K562 (cell line): ENCODE data around the gene GP2. TPM values are rescaled to one million over a fixed set of nuclear protein-coding genes. Genes with fewer than 3 reads are reported as not detected.

Source experiments
- ATAC-seq: fragments of 200-7000 bp; cut with Tn5 transposase; 3 replicates; pipeline ENCODE4 v1.9.1; 2020; ENCODE audit warnings: moderate library complexity
- BruUV-seq: library from RNA; stranded (reverse); fragments of 400-500 nt; replicated peaks from 2 replicates; lab custom pipeline; 2021; lab: Mats Ljungman, UMichigan
- CTCF ChIA-PET: fragments of 300-600 bp; formaldehyde crosslinking; extraction: SDS; loops from one replicate; lab custom pipeline; 2021; ENCODE audit warnings: low intra/inter-chr PET ratio; lab: Yijun Ruan, JAX
- POLR2A ChIA-PET: fragments of 300-600, 350-650 bp; sonication (Branson Sonifier 250); formaldehyde crosslinking; extraction: SDS; loops from one replicate; lab custom pipeline; 2021; ENCODE audit warnings: antibody characterized with exemption, inconsistent platforms; lab: Yijun Ruan, JAX
- DNase-seq, 4 experiments: peaks; one replicate each; pipeline versions ENCODE4 v3.0.0 to v3.0.0-alpha.2; 2011 to 2018; ENCODE audit warnings: low spot score in 3 of 4, mixed read lengths in 3 of 4; ENCODE audit errors: extremely low read depth in 1 of 4
- FAIRE-seq: peaks from 2 replicates; lab custom pipeline; 2011; peaks lifted over from hg19 to GRCh38; lab: Jason Lieb, UNC
- H2AFZ ChIP-seq: 2 replicates; pipeline ENCODE4 v1.6.0; 2011; ENCODE audit warnings: low read depth, low read length, control low read depth, inconsistent platforms
- H3K27ac ChIP-seq: fragments of 200-600 bp; 3 replicates; pipeline ENCODE4 v1.8.0; 2011; ENCODE audit warnings: low read depth, mild to moderate bottlenecking, control low read depth, inconsistent platforms, low read length, moderate library complexity, mixed read lengths; ENCODE audit errors: extremely low read depth
- H3K27me3 ChIP-seq, 2 experiments: fragments of 300-600 bp in 1 of 2; 2 replicates in 1 of 2; 3 replicates in 1 of 2; pipeline versions ENCODE4 v1.6.0 to v1.8.0; 2011; ENCODE audit warnings: inconsistent platforms in 2 of 2, low read length in 2 of 2, mild to moderate bottlenecking in 1 of 2, mixed read lengths in 1 of 2, moderate library complexity in 1 of 2; ENCODE audit not compliant: control insufficient read depth in 2 of 2, insufficient read depth in 2 of 2
- H3K36me3 ChIP-seq: fragments of 300-600 bp; 3 replicates; pipeline ENCODE4 v1.8.0; 2011; ENCODE audit warnings: mild to moderate bottlenecking, low read length, inconsistent platforms; ENCODE audit not compliant: control insufficient read depth, insufficient read depth
- H3K4me1 ChIP-seq, 2 experiments: fragments of 200-600 bp in 1 of 2; replicated peaks in 1 of 2; 2 replicates in 1 of 2; 3 replicates in 1 of 2; pipeline versions ENCODE4 v1.5.1 to v1.8.0; 2011; ENCODE audit warnings: inconsistent platforms in 2 of 2, low read length in 2 of 2, mild to moderate bottlenecking in 1 of 2, mixed read lengths in 1 of 2, moderate library complexity in 1 of 2; ENCODE audit not compliant: control insufficient read depth in 2 of 2, insufficient read depth in 2 of 2
- H3K4me2 ChIP-seq: 2 replicates; pipeline ENCODE4 v1.6.1; 2011; ENCODE audit warnings: low read length, control low read depth, inconsistent platforms, mixed read lengths; ENCODE audit not compliant: insufficient read depth
- H3K4me3 ChIP-seq: fragments of 200-600 bp; sonication (generic), shearing (Covaris generic); 2 replicates; pipeline ENCODE4 v1.5.1; 2016; ENCODE audit warnings: control low read depth, inconsistent platforms
- H3K79me2 ChIP-seq: fragments of 200-600 bp; 3 replicates; pipeline ENCODE4 v1.8.0; 2011; ENCODE audit warnings: low read length, inconsistent platforms; ENCODE audit not compliant: control insufficient read depth, insufficient read depth
- H3K9ac ChIP-seq, 2 experiments: 2 replicates each; pipeline versions ENCODE4 v1.6.0 to v1.6.1; 2011; ENCODE audit warnings: low read depth in 2 of 2, low read length in 2 of 2, control low read depth in 1 of 2, inconsistent platforms in 1 of 2, mild to moderate bottlenecking in 1 of 2, mixed read lengths in 1 of 2; ENCODE audit not compliant: insufficient read depth in 1 of 2
- H3K9me1 ChIP-seq: one replicate; pipeline ENCODE4 v1.6.0; 2011; ENCODE audit warnings: inconsistent platforms, mild to moderate bottlenecking, low read length, moderate library complexity; ENCODE audit not compliant: control insufficient read depth, insufficient read depth
- H3K9me3 ChIP-seq: replicated peaks from 2 replicates; pipeline ENCODE4 v1.5.1; 2011; ENCODE audit warnings: low read depth, low read length, inconsistent platforms; ENCODE audit not compliant: control insufficient read depth, insufficient read depth
- H4K20me1 ChIP-seq: replicated peaks from 2 replicates; pipeline ENCODE4 v1.6.1; 2011; ENCODE audit warnings: low read length, inconsistent platforms, mixed read lengths; ENCODE audit not compliant: control insufficient read depth, insufficient read depth
- ARNT ChIP-seq, 2 experiments: fragments of 450-650 bp; IDR thresholded peaks; 2 replicates each; pipeline ENCODE4 v1.6.1; 2016; ENCODE audit warnings: mild to moderate bottlenecking in 1 of 2
- ATF7 ChIP-seq: fragments of 450-650 bp; IDR thresholded peaks from 2 replicates; pipeline ENCODE4 v1.7.1; 2014; ENCODE audit warnings: mild to moderate bottlenecking, moderate library complexity
- BRD4 ChIP-seq: fragments of 200-600 bp; sonication (generic); IDR thresholded peaks from 2 replicates; pipeline ENCODE4 v1.6.1; 2017; ENCODE audit warnings: inconsistent platforms
- IRF2 ChIP-seq: sonication (generic); formaldehyde crosslinking; IDR thresholded peaks from 2 replicates; pipeline ENCODE4 v1.8.1; 2022; ENCODE audit warnings: mild to moderate bottlenecking, missing genetic modification reagents
- MTF1 ChIP-seq: fragments of 250-450 bp; sonication (Bioruptor Pico); IDR thresholded peaks from 2 replicates; pipeline ENCODE4 v1.9.0; 2021; ENCODE audit warnings: moderate library complexity, mild to moderate bottlenecking, inconsistent platforms, borderline replicate concordance
- NR1H2 ChIP-seq: sonication (generic); formaldehyde crosslinking; IDR thresholded peaks from 2 replicates; pipeline ENCODE4 v1.4.0; 2020; ENCODE audit warnings: mild to moderate bottlenecking, missing genetic modification reagents
- SMARCE1 ChIP-seq: fragments of 450-650 bp; IDR thresholded peaks from 2 replicates; pipeline ENCODE4 v1.7.1; 2016; ENCODE audit warnings: mild to moderate bottlenecking
- U2AF1 ChIP-seq: fragments of 200-400 bp; formaldehyde crosslinking; optimal IDR thresholded peaks from 2 replicates; pipeline ENCODE3; 2017; ENCODE audit warnings: mild to moderate bottlenecking, low read depth, low read length, moderate library complexity
- ZNF507 ChIP-seq: conservative IDR thresholded peaks from 2 replicates; pipeline ENCODE4 v1.6.1; 2017; ENCODE audit warnings: missing genetic modification characterization, missing compliant biosample characterization
- ZNF764 ChIP-seq: fragments of 250-450 bp; sonication (Bioruptor Pico); IDR thresholded peaks from 2 replicates; pipeline ENCODE4 v1.4.0; 2020; ENCODE audit warnings: low read depth, mild to moderate bottlenecking, moderate library complexity
- WGBS: fragments of 100-300 bp; shearing (Covaris generic); methylation state at CpG from one replicate; pipeline ENCODE4 v1.1.6; 2016; ENCODE audit warnings: low coverage, mixed read lengths; ENCODE audit not compliant: insufficient coverage; ENCODE audit errors: missing lambda C conversion rate; 5-methylcytosine and 5-hydroxymethylcytosine counted together
- in situ Hi-C: fragments of 300-500 bp; cut with MboI; formaldehyde crosslinking; loops from 4 replicates; pipeline ENCODE4 v1.15.0; 2018; ENCODE audit warnings: inconsistent platforms, mixed read lengths
- intact Hi-C: fragments of 100-400 bp; cut with micrococcal nuclease; formaldehyde crosslinking; loops from 2 replicates; pipeline ENCODE4 v1.14.2; 2022
- polyA plus RNA-seq, 8 experiments: library from polyadenylated mRNA; depleted of rRNA in 4 of 8; stranded (reverse) in 5 of 8; unstranded in 3 of 8; fragments of >200 nt; fragmentation: Nextera tagmentation in 2 of 8; fragmentation: Illumina TruSeq in 1 of 8; extraction: Ambion mirVana in 2 of 8; extraction: Trizol in 1 of 8; gene quantifications; 2 replicates each; pipeline versions ENCODE4 v1.2.1 to v1.2.3, GENCODE V29; 2011 to 2014; ENCODE audit warnings: inconsistent platforms in 1 of 8, missing spikeins in 1 of 8
- total RNA-seq, 7 experiments: library from RNA; depleted of rRNA in 6 of 7; stranded (reverse); fragments of >200 nt in 6 of 7; fragmentation: Illumina TruSeq in 2 of 7; extraction: Trizol in 2 of 7; gene quantifications; 2 replicates each; pipeline versions ENCODE4 v1.2.1 to v1.2.3, GENCODE V29; 2011 to 2021; ENCODE audit warnings: low replicate concordance in 1 of 7
- TF ChIP-seq, protein P1 (sequence below): IDR thresholded peaks from 2 replicates; pipeline ENCODE4 v1.6.1; 2014; ENCODE audit warnings: antibody characterized with exemption
- TF ChIP-seq, protein P2 (sequence below): fragments of 150-350 bp; IDR thresholded peaks from 2 replicates; pipeline ENCODE4 v1.6.1; 2014; ENCODE audit warnings: low read depth, mild to moderate bottlenecking, low read length, borderline replicate concordance
- TF ChIP-seq, protein P3 (sequence below): sonication (generic); formaldehyde crosslinking; IDR thresholded peaks from 2 replicates; pipeline ENCODE4 v1.8.0; 2023; ENCODE audit warnings: missing genetic modification reagents, mild to moderate bottlenecking, borderline replicate concordance

Gene GP2
- total and polyA plus RNA-seq, 9 of the 15 experiments (the other 6 are each of a cell fraction or from before 2014, with no cell fraction given), result 5.9 TPM; not detected in 8

DNA sequence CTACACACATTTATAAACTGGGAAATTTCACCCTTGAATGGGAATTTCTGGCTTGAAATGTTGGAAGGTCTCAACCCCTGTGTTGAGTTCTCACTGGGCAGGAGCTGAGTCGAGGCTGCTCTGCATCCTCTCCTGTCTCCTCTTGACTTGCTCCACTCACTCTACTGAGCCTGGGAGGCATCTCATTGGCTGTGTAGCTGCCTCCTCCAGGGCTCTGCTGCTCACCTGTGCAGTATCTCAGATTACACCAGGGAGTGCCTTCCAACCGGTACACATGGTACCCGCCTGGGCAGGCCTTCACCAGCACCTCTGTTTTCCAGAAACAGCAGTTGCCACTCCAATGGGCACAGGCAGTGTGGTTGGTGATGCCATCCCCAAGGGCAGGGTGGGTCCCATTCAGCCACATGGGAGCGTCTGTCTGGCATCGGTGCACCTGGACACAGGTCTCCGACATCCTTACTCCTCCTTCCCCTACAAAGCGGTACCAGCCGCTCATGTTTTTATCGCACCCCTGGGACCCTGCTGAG is 3.7 kb downstream of the GP2 start:
- Histone ChIP-seq H3K4me3 (no peak overlapping the region), H3K4me1 (no peaks in the 10 kb centered on the region), H3K36me3 (no peaks in the 10 kb centered on the region), H3K79me2 (no peaks in the 10 kb centered on the region), H4K20me1 (no peaks in the 10 kb centered on the region), H3K9me1 (no peaks in the 10 kb centered on the region), H3K4me2 (no peak overlapping the region), H3K27me3 (peaks cover 0 to 12% of the 10 kb centered on the region in 2 experiments; a peak in 2 of 5 replicates), H3K9me3 (no peaks in the 10 kb centered on the region), H3K9ac (peak overlapping the region in 1 of 2 experiments; percentile 19; a peak in 1 of 4 replicates), H2AFZ (no peak overlapping the region), H3K27ac (no peak overlapping the region)
- 0% methylated on average over 9 of the region's 9 CpGs for WGBS
- FAIRE-seq, result no peak
- POLR2A ChIA-PET, result interaction anchor here (0.8 kb wide), 1 partner anchor 71 kb away, joined by 3 read pairs; no protein-coding TSS in a partner anchor
- no peak for ATAC-seq
- DNase-seq, result no peak
- intact Hi-C loops (no loop called here), in situ Hi-C loops (no loop called here)
- no TSS peak for BruUV-seq
- CTCF ChIA-PET, result no interaction called here
- TF ChIP-seq ZNF764 (CRISPR knock-in tag) (no peak), NR1H2 (CRISPR knock-in tag) (no peak), U2AF1 (no peak), IRF2 (CRISPR knock-in tag) (no peak), ATF7 (no peak), MTF1 (CRISPR knock-in tag) (no peak), SMARCE1 (no peak), ZNF507 (tag) (no peak), ARNT (IDR thresholded peaks at IDR 0.05) (no peak), BRD4 (no peak)
- TF ChIP-seq, protein P1, sequence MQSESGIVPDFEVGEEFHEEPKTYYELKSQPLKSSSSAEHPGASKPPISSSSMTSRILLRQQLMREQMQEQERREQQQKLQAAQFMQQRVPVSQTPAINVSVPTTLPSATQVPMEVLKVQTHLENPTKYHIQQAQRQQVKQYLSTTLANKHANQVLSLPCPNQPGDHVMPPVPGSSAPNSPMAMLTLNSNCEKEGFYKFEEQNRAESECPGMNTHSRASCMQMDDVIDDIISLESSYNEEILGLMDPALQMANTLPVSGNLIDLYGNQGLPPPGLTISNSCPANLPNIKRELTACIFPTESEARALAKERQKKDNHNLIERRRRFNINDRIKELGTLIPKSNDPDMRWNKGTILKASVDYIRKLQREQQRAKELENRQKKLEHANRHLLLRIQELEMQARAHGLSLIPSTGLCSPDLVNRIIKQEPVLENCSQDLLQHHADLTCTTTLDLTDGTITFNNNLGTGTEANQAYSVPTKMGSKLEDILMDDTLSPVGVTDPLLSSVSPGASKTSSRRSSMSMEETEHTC, result no peak
- TF ChIP-seq, protein P2, sequence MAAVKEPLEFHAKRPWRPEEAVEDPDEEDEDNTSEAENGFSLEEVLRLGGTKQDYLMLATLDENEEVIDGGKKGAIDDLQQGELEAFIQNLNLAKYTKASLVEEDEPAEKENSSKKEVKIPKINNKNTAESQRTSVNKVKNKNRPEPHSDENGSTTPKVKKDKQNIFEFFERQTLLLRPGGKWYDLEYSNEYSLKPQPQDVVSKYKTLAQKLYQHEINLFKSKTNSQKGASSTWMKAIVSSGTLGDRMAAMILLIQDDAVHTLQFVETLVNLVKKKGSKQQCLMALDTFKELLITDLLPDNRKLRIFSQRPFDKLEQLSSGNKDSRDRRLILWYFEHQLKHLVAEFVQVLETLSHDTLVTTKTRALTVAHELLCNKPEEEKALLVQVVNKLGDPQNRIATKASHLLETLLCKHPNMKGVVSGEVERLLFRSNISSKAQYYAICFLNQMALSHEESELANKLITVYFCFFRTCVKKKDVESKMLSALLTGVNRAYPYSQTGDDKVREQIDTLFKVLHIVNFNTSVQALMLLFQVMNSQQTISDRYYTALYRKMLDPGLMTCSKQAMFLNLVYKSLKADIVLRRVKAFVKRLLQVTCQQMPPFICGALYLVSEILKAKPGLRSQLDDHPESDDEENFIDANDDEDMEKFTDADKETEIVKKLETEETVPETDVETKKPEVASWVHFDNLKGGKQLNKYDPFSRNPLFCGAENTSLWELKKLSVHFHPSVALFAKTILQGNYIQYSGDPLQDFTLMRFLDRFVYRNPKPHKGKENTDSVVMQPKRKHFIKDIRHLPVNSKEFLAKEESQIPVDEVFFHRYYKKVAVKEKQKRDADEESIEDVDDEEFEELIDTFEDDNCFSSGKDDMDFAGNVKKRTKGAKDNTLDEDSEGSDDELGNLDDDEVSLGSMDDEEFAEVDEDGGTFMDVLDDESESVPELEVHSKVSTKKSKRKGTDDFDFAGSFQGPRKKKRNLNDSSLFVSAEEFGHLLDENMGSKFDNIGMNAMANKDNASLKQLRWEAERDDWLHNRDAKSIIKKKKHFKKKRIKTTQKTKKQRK, result no peak
- TF ChIP-seq, protein P3, sequence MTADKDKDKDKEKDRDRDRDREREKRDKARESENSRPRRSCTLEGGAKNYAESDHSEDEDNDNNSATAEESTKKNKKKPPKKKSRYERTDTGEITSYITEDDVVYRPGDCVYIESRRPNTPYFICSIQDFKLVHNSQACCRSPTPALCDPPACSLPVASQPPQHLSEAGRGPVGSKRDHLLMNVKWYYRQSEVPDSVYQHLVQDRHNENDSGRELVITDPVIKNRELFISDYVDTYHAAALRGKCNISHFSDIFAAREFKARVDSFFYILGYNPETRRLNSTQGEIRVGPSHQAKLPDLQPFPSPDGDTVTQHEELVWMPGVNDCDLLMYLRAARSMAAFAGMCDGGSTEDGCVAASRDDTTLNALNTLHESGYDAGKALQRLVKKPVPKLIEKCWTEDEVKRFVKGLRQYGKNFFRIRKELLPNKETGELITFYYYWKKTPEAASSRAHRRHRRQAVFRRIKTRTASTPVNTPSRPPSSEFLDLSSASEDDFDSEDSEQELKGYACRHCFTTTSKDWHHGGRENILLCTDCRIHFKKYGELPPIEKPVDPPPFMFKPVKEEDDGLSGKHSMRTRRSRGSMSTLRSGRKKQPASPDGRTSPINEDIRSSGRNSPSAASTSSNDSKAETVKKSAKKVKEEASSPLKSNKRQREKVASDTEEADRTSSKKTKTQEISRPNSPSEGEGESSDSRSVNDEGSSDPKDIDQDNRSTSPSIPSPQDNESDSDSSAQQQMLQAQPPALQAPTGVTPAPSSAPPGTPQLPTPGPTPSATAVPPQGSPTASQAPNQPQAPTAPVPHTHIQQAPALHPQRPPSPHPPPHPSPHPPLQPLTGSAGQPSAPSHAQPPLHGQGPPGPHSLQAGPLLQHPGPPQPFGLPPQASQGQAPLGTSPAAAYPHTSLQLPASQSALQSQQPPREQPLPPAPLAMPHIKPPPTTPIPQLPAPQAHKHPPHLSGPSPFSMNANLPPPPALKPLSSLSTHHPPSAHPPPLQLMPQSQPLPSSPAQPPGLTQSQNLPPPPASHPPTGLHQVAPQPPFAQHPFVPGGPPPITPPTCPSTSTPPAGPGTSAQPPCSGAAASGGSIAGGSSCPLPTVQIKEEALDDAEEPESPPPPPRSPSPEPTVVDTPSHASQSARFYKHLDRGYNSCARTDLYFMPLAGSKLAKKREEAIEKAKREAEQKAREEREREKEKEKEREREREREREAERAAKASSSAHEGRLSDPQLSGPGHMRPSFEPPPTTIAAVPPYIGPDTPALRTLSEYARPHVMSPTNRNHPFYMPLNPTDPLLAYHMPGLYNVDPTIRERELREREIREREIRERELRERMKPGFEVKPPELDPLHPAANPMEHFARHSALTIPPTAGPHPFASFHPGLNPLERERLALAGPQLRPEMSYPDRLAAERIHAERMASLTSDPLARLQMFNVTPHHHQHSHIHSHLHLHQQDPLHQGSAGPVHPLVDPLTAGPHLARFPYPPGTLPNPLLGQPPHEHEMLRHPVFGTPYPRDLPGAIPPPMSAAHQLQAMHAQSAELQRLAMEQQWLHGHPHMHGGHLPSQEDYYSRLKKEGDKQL (CRISPR knock-in tag), result no peak
